Measurements from ENCODE around the gene RBM23.

DNA sequence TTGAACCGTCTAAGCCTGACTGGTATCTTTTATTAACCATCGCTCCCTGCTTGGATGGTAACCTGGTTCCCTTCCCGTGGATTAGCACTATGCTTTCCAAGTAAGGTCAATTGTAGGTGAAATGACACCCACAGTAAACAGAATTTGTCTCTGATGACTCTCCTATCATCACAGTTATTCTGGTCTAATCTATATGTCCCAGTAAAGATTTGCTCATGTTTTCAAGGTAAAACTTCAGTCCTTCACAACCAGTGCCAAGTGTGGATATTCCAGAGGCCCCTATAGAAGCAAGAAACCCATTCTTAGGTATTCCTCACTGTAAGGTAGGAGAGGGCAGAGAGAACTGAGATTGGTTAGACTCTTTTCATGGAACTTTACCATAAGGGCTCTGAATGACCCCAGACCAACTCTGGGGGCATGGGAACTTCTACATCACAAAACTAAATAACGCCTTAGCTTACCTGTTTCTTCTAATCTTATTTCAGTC lies 47.9 kb upstream of the RBM23 start:
- TF ChIP-seq TAF1 (IDR thresholded peaks at IDR 0.05; ENCODE audit: borderline replicate concordance, insufficient read depth, low read length) (no peak), FOXP2 (optimal IDR thresholded peaks at IDR 0.05; ENCODE audit: borderline replicate concordance, extremely low read depth, extremely low read length, insufficient read depth) (no peak)

All from PFSK-1 (cell line).